Transverse colon (tissue), 3 donors: ENCODE data around the gene BPGM.

Source experiments
- CTCF ChIP-seq, 5 experiments: fragments of 200-600 bp in 3 of 5; fragments of 450-650 bp in 2 of 5; sonication (generic) in 3 of 5; IDR thresholded peaks; 1 replicate in 2 of 5; 2 replicates in 3 of 5; pipeline ENCODE4 v1.5.1; 2016 to 2017; ENCODE audit warnings: antibody characterized with exemption in 5 of 5, inconsistent platforms in 3 of 5, mild to moderate bottlenecking in 2 of 5, moderate library complexity in 1 of 5
- POLR2A ChIP-seq: fragments of 450-650 bp; IDR thresholded peaks from one replicate; pipeline ENCODE4 v1.6.1; 2016; ENCODE audit warnings: antibody characterized with exemption, mild to moderate bottlenecking, moderate library complexity

DNA sequence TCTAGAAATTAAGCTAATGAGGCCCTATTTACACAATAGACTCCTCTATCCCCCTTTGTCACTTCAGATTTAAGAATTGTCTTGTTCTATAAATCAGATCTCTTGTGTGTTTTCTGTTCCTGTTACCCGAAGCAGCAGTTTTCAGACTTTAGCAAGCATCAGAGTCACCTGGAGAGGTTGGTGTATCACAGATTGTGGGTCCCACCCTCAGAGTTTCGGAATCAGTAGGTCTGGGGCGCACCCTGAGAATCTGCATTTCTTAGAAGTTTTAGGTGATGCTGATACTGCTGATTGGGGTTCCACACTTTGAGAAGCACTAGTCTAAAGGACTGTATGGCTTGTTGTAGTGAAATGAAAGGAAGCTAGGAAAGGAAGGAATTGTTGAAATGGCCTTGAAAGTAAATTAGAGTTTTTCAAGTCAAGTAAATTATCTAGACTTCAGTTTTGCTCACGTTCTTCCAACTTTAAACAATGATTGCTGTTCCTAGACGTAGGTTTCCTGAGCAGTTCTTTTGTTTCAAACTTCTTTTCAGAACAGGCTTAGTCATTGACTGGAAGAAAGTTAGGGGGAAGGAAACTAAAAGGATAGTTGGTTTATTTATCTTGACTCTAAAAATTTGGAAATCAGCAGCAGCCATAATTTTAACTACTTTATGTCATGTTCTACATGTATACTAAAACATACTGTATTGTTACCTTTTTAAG is 15.7 kb downstream of the BPGM start:
- TF ChIP-seq POLR2A = no peak
- no peak for TF ChIP-seq CTCF (IDR thresholded peaks at IDR 0.05)
